Nephron (organoid): Measurements from ENCODE around the gene AGPAT1.

ENCODE experiments used
- H3K27ac Mint-ChIP-seq, 3 experiments: 2 replicates each; pipeline ENCODE4 v1.8.0; 2020; ENCODE audit warnings: mixed read lengths in 3 of 3, mild to moderate bottlenecking in 2 of 3, moderate library complexity in 1 of 3
- H3K27me3 Mint-ChIP-seq: 2 replicates; pipeline ENCODE4 v1.8.0; 2021; ENCODE audit warnings: low read depth, mild to moderate bottlenecking, moderate library complexity, mixed read lengths
- H3K36me3 Mint-ChIP-seq: 2 replicates; pipeline ENCODE4 v1.8.0; 2020; ENCODE audit warnings: low read depth, mixed read lengths
- H3K4me1 Mint-ChIP-seq: 2 replicates; pipeline ENCODE4 v1.8.0; 2020; ENCODE audit warnings: mixed read lengths
- H3K4me3 Mint-ChIP-seq, 3 experiments: 2 replicates each; pipeline ENCODE4 v1.8.0; 2020; ENCODE audit warnings: mild to moderate bottlenecking in 3 of 3, mixed read lengths in 3 of 3, moderate library complexity in 2 of 3
- H3K9me3 Mint-ChIP-seq: 2 replicates; pipeline ENCODE4 v1.8.0; 2020; ENCODE audit warnings: mixed read lengths
- CTCF ChIP-seq, 3 experiments: fragments of 200-600 bp; sonication (generic); IDR thresholded peaks; one replicate each; pipeline ENCODE4 v1.5.0; 2021; ENCODE audit warnings: antibody characterized with exemption in 3 of 3; ENCODE audit not compliant: unreplicated experiment in 3 of 3

Gene AGPAT1

GRCh38 chr6:32183483-32184083, 7.7 kb upstream of the AGPAT1 start:
- Mint-ChIP-seq H3K4me1 (peaks cover 51% of the 10 kb centered on the region), H3K4me3 (no peak overlapping the region), H3K9me3 (no peaks in the 10 kb centered on the region), H3K27me3 (no peaks in the 10 kb centered on the region), H3K27ac (peak overlapping the region in 2 of 3 experiments; percentile 48 to 49), H3K36me3 (peaks cover 46% of the 10 kb centered on the region)
- TF ChIP-seq CTCF (IDR thresholded peaks at IDR 0.05; ENCODE audit: unreplicated experiment in 3 of 3) = no peak

- Mint-ChIP-seq H3K27ac (peak overlapping the region in 2 of 3 experiments; percentile 48 to 49), H3K4me3 (no peak overlapping the region), H3K36me3 (peaks cover 46% of the 10 kb centered on the region), H3K27me3 (no peaks in the 10 kb centered on the region), H3K4me1 (peaks cover 48% of the 10 kb centered on the region), H3K9me3 (no peaks in the 10 kb centered on the region)
- TF ChIP-seq CTCF (IDR thresholded peaks at IDR 0.05; ENCODE audit: unreplicated experiment in 3 of 3) = no peak
These were observed 7.1 kb upstream of the AGPAT1 start for GRCh38 chr6:32183030-32183429.

GRCh38 chr6:32182555-32182981, 6.7 kb upstream of the AGPAT1 start:
- H3K9me3 Mint-ChIP-seq = no peaks in the 10 kb centered on the region
- peaks cover 44% of the 10 kb centered on the region for H3K4me1 Mint-ChIP-seq
- TF ChIP-seq CTCF (IDR thresholded peaks at IDR 0.05; ENCODE audit: unreplicated experiment in 3 of 3) = no peak
- H3K27ac Mint-ChIP-seq = peak overlapping the region in 1 of 3 experiments; percentile 48
- peaks cover 44% of the 10 kb centered on the region for H3K36me3 Mint-ChIP-seq
- no peak overlapping the region for H3K4me3 Mint-ChIP-seq
- H3K27me3 Mint-ChIP-seq = no peaks in the 10 kb centered on the region

- no peak overlapping the region for H3K27ac Mint-ChIP-seq
These were observed 6.1 kb upstream of the AGPAT1 start for GRCh38 chr6:32181915-32182529.

DNA sequence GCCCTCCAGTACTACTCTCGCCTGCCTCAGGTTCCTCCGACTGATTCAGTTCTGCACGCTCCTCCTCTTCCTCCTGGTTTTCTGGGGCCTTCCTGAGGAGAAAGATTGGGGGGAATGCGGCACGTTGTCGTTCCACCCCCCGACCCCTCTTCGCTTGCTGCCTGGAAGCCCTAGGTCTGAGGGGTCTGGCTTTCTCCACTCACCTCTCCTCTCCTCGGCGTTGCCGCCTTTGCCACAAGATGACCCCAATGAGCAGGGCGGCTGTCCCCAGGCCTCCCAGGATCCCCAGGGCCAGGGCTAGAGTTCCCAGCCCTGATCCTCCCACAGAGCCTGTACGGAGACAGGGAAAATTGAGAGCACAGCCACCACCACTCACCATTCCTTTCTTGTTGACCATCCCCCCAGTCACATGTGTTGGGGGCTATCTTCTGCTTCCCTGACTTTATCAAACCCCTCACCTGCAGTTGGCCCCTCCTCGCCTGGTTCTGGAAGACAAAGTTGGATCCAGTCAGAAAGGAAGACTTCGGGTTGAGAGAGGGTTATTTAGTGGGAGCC, 5.3 kb upstream of the AGPAT1 start:
- H3K9me3 Mint-ChIP-seq = no peaks in the 10 kb centered on the region
- H3K27me3 Mint-ChIP-seq = no peaks in the 10 kb centered on the region
- peaks cover 40% of the 10 kb centered on the region for H3K4me1 Mint-ChIP-seq
- H3K4me3 Mint-ChIP-seq = peak overlapping the region; percentile 77 to 89 (median 87)
- no peak overlapping the region for H3K27ac Mint-ChIP-seq
- TF ChIP-seq CTCF (IDR thresholded peaks at IDR 0.05; ENCODE audit: unreplicated experiment in 3 of 3) = no peak
- H3K36me3 Mint-ChIP-seq = peaks cover 31% of the 10 kb centered on the region

More at GRCh38 chr6:32181915-32182529, 6.1 kb upstream of the AGPAT1 start:
- no peak overlapping the region for H3K4me3 Mint-ChIP-seq
- H3K36me3 Mint-ChIP-seq = peaks cover 39% of the 10 kb centered on the region
- H3K27me3 Mint-ChIP-seq = no peaks in the 10 kb centered on the region
- H3K4me1 Mint-ChIP-seq = peaks cover 40% of the 10 kb centered on the region
- no peak for TF ChIP-seq CTCF (IDR thresholded peaks at IDR 0.05; ENCODE audit: unreplicated experiment in 3 of 3)
- no peaks in the 10 kb centered on the region for H3K9me3 Mint-ChIP-seq
